Measurements from ENCODE around the gene GREB1L. TPM values are rescaled to one million over a fixed set of nuclear protein-coding genes. Genes with fewer than 3 reads are reported as not detected.

The GREB1L gene
- total RNA-seq, 2 donors from 2014 or later, result 0.52 to 3.0 TPM

GRCh38 chr18:21387886-21388285 lies 145.9 kb downstream of the GREB1L start:
- H3K9me3 ChIP-seq, result no peaks in the 10 kb centered on the region
- no peak overlapping the region for H3K27ac ChIP-seq
- 67 to 83% methylated on average over 2 of the region's 2 CpGs for WGBS, 2 donors
- no peak for DNase-seq
- H3K36me3 ChIP-seq (replicated peaks in 1 of 2; ENCODE audit: insufficient read depth in 1 of 2, low read depth in 2 of 2), result no peaks in the 10 kb centered on the region
- H3K4me1 ChIP-seq, result no peaks in the 10 kb centered on the region
- no peaks in the 10 kb centered on the region for H3K27me3 ChIP-seq
- no peak for TF ChIP-seq CTCF (IDR thresholded peaks at IDR 0.05)
- TF ChIP-seq POLR2A (IDR thresholded peaks at IDR 0.05), result no peak
- intact Hi-C loops (cut with DNase I), result no loop called here
- no peak for ATAC-seq
- H3K4me3 ChIP-seq, result no peak overlapping the region

- TF ChIP-seq CTCF (IDR thresholded peaks at IDR 0.05) (no peak), POLR2A (IDR thresholded peaks at IDR 0.05) (no peak)
- DNase-seq (no peak), ATAC-seq (no peak)
- H3K27ac ChIP-seq, result no peak overlapping the region
- H3K27me3 ChIP-seq, result no peaks in the 10 kb centered on the region
- no peaks in the 10 kb centered on the region for H3K36me3 ChIP-seq (replicated peaks in 1 of 2; ENCODE audit: insufficient read depth in 1 of 2, low read depth in 2 of 2)
- H3K9me3 ChIP-seq, result no peaks in the 10 kb centered on the region
- no peak overlapping the region for H3K4me3 ChIP-seq
- WGBS, 2 donors, result 91 to 92% methylated on average over 2 of the region's 2 CpGs
- H3K4me1 ChIP-seq, result no peaks in the 10 kb centered on the region
- intact Hi-C loops (cut with DNase I), result no loop called here
Measured at GRCh38 chr18:21389283-21389682, 147.3 kb downstream of the GREB1L start.

GRCh38 chr18:21389903-21390302 lies 147.9 kb downstream of the GREB1L start:
- no peaks in the 10 kb centered on the region for H3K4me1 ChIP-seq
- H3K4me3 ChIP-seq, result no peak overlapping the region
- TF ChIP-seq POLR2A (IDR thresholded peaks at IDR 0.05) (no peak), CTCF (IDR thresholded peaks at IDR 0.05) (no peak)
- H3K27ac ChIP-seq, result no peak overlapping the region
- no peaks in the 10 kb centered on the region for H3K27me3 ChIP-seq
- intact Hi-C loops (cut with DNase I), result no loop called here
- H3K9me3 ChIP-seq, result no peaks in the 10 kb centered on the region
- WGBS, 2 donors, result 83 to 95% methylated on average over 1 of the region's 1 CpG
- DNase-seq (no peak), ATAC-seq (no peak)
- no peaks in the 10 kb centered on the region for H3K36me3 ChIP-seq (replicated peaks in 1 of 2; ENCODE audit: insufficient read depth in 1 of 2, low read depth in 2 of 2)

- ATAC-seq, result no peak
- H3K9me3 ChIP-seq, result no peaks in the 10 kb centered on the region
- DNase-seq, result no peak
- no peaks in the 10 kb centered on the region for H3K27me3 ChIP-seq
- 37 to 47% methylated on average over 3 of the region's 3 CpGs for WGBS, 2 donors
- no peaks in the 10 kb centered on the region for H3K36me3 ChIP-seq (replicated peaks in 1 of 2; ENCODE audit: insufficient read depth in 1 of 2, low read depth in 2 of 2)
- intact Hi-C loops (cut with DNase I), result no loop called here
- H3K4me3 ChIP-seq, result no peak overlapping the region
- H3K4me1 ChIP-seq, result no peaks in the 10 kb centered on the region
- H3K27ac ChIP-seq, result no peak overlapping the region
- TF ChIP-seq CTCF (IDR thresholded peaks at IDR 0.05) (no peak), POLR2A (IDR thresholded peaks at IDR 0.05) (no peak)
Measured at GRCh38 chr18:21391074-21391673, 149.1 kb downstream of the GREB1L start.

- TF ChIP-seq POLR2A (IDR thresholded peaks at IDR 0.05) (no peak), CTCF (IDR thresholded peaks at IDR 0.05) (no peak)
- intact Hi-C loops (cut with DNase I), result no loop called here
- Histone ChIP-seq H3K36me3 (replicated peaks in 1 of 2; ENCODE audit: insufficient read depth in 1 of 2, low read depth in 2 of 2) (no peaks in the 10 kb centered on the region), H3K27ac (no peak overlapping the region), H3K4me1 (no peaks in the 10 kb centered on the region), H3K9me3 (no peaks in the 10 kb centered on the region), H3K27me3 (no peaks in the 10 kb centered on the region), H3K4me3 (no peak overlapping the region)
- ATAC-seq (no peak), DNase-seq (no peak)
- WGBS, 2 donors, result 61 to 79% methylated on average over 3 of the region's 3 CpGs
Measured at GRCh38 chr18:21393986-21394385, 152.0 kb downstream of the GREB1L start.
